Lung (tissue), 12 donors: Measurements from ENCODE around the gene TP63. TPM values are rescaled to one million over a fixed set of nuclear protein-coding genes. Genes with fewer than 3 reads are reported as not detected.

ENCODE experiments used
- ATAC-seq: fragments of 200-7000 bp; cut with Tn5 transposase; one replicate; pipeline ENCODE4 v1.9.1; 2020; ENCODE audit warnings: moderate number of reproducible peaks; ENCODE audit not compliant: insufficient read depth, low FRiP score
- DNase-seq, 3 donors: peaks; one replicate each; pipeline ENCODE4 v3.0.0-alpha.2; 2013 to 2017
- H3K27ac ChIP-seq, 2 donors: one replicate each; pipeline ENCODE4 v1.5.1; 2013; ENCODE audit warnings: mild to moderate bottlenecking in 2 of 2, moderate library complexity in 2 of 2, control low read depth in 1 of 2, inconsistent platforms in 1 of 2, low read depth in 1 of 2, low read length in 1 of 2
- H3K27me3 ChIP-seq, 3 donors: one replicate each; pipeline ENCODE4 v1.5.1; 2013; ENCODE audit warnings: low read length in 2 of 3; ENCODE audit not compliant: control insufficient read depth in 3 of 3, insufficient read depth in 3 of 3
- H3K36me3 ChIP-seq, 4 donors: one replicate each; pipeline ENCODE4 v1.5.1; 2013; ENCODE audit warnings: low read length in 4 of 4, mild to moderate bottlenecking in 1 of 4, moderate library complexity in 1 of 4; ENCODE audit not compliant: control insufficient read depth in 4 of 4, insufficient read depth in 4 of 4
- H3K4me1 ChIP-seq, 5 donors: one replicate each; pipeline ENCODE4 v1.5.1; 2013; ENCODE audit warnings: low read length in 5 of 5, mild to moderate bottlenecking in 2 of 5, moderate library complexity in 1 of 5; ENCODE audit not compliant: control insufficient read depth in 5 of 5, insufficient read depth in 5 of 5
- H3K4me3 ChIP-seq: one replicate; pipeline ENCODE4 v1.5.1; 2013; ENCODE audit warnings: mild to moderate bottlenecking, control low read depth, moderate library complexity
- H3K9ac ChIP-seq, 2 donors: one replicate each; pipeline ENCODE4 v1.5.1; 2013; ENCODE audit warnings: low read length in 2 of 2, control low read depth in 1 of 2; ENCODE audit not compliant: insufficient read depth in 1 of 2
- H3K9me3 ChIP-seq, 4 donors: one replicate each; pipeline ENCODE4 v1.5.1; 2013; ENCODE audit warnings: low read length in 3 of 4, mild to moderate bottlenecking in 1 of 4, moderate library complexity in 1 of 4; ENCODE audit not compliant: control insufficient read depth in 4 of 4, insufficient read depth in 3 of 4
- WGBS, 2 donors: extraction: QIAGEN DNeasy Blood & Tissue Kit; methylation state at CpG; one replicate each; pipeline ENCODE4 v1.1.7; 2013; 5-methylcytosine and 5-hydroxymethylcytosine counted together
- polyA plus RNA-seq, 2 donors: library from polyadenylated mRNA; stranded (reverse); fragments of 200-250 nt; gene quantifications; one replicate each; pipeline ENCODE4 v1.2.1, GENCODE V29; 2013
- total RNA-seq, 2 donors: library from RNA; depleted of rRNA in 1 of 2; stranded (reverse); fragments of >200 nt in 1 of 2; gene quantifications; one replicate each; pipeline ENCODE4 v1.2.1, GENCODE V29; 2014 to 2021
- TF ChIP-seq, protein P1 (sequence below): IDR thresholded peaks from 2 replicates; pipeline ENCODE4 v1.5.1; 2012; ENCODE audit warnings: mild to moderate bottlenecking; ENCODE audit errors: control extremely low read depth, extremely low read depth
- donor health status: control.
- donor health status: control.
- donor health status: Bipolar disorder and iron deficiency.
- donor health status: healthy.
- donor health status: DM: yes; HTN: yes; CAD: no.

The TP63 gene
- total and polyA plus RNA-seq, 4 donors, result 1.1 to 12.3 (median 2.7) TPM

DNA sequence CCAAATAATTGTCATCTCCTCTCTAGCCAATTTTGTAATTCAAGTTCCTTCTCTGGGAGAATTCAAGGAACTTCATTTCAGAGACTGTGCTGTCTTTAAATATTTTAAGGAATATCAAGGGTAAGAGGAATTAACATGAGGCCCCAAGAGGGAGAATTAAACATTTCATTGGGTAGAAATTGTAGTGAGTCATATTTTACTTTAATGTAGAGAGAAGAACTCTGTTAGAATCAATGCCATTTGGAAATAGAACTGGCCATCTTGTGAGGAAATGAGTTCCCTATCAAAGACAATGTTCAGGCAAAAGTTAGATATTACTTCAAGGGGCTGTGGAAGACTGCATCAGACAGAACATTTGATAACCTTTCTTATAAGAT lies 43.5 kb upstream of the TP63 start:
- no peak overlapping the region for H3K9ac ChIP-seq
- TF ChIP-seq, protein P1, sequence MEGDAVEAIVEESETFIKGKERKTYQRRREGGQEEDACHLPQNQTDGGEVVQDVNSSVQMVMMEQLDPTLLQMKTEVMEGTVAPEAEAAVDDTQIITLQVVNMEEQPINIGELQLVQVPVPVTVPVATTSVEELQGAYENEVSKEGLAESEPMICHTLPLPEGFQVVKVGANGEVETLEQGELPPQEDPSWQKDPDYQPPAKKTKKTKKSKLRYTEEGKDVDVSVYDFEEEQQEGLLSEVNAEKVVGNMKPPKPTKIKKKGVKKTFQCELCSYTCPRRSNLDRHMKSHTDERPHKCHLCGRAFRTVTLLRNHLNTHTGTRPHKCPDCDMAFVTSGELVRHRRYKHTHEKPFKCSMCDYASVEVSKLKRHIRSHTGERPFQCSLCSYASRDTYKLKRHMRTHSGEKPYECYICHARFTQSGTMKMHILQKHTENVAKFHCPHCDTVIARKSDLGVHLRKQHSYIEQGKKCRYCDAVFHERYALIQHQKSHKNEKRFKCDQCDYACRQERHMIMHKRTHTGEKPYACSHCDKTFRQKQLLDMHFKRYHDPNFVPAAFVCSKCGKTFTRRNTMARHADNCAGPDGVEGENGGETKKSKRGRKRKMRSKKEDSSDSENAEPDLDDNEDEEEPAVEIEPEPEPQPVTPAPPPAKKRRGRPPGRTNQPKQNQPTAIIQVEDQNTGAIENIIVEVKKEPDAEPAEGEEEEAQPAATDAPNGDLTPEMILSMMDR, result no peak
- H3K4me3 ChIP-seq, result no peak overlapping the region
- H3K9me3 ChIP-seq, result peaks cover 0 to 2% (median 0%) of the 10 kb centered on the region in 4 donors
- no peaks in the 10 kb centered on the region for H3K36me3 ChIP-seq
- no peaks in the 10 kb centered on the region for H3K27me3 ChIP-seq
- DNase-seq, result no peak
- no peak overlapping the region for H3K27ac ChIP-seq
- ATAC-seq, result no peak
- H3K4me1 ChIP-seq, result no peaks in the 10 kb centered on the region

DNA sequence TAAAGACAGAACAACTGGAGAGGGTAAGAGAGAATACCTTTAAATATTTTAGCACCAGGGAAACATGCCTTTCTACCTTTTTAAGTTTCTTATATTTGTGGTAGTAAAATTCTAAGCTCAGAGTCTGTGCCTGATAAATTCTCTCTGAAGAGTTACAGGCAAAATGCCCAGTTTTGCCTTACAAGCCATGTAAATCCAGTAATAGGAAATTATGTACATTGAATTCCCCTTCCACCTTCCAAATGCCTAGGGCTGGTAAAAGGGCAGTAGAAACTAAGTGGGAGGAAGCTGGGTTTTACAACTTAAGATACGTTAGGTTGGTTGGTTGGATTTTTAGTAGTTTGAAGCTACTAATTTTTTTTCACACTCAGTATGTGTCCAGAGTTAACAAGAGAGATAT lies 43.1 kb upstream of the TP63 start:
- Histone ChIP-seq H3K4me3 (no peak overlapping the region), H3K4me1 (no peaks in the 10 kb centered on the region), H3K27ac (no peak overlapping the region), H3K27me3 (no peaks in the 10 kb centered on the region), H3K9ac (no peak overlapping the region), H3K9me3 (peaks cover 0 to 3% (median 0%) of the 10 kb centered on the region in 4 donors), H3K36me3 (no peaks in the 10 kb centered on the region)
- TF ChIP-seq, protein P1, result no peak
- ATAC-seq (no peak), DNase-seq (peak in 1 of 3 donors; percentile 54)
- WGBS, 2 donors, result 66 to 79% methylated on average over 1 of the region's 1 CpG

GRCh38 chr3:189588475-189589178 lies 42.6 kb upstream of the TP63 start:
- Histone ChIP-seq H3K9ac (no peak overlapping the region), H3K27ac (no peak overlapping the region), H3K9me3 (peaks cover 0 to 4% (median 0%) of the 10 kb centered on the region in 4 donors), H3K4me3 (no peak overlapping the region), H3K27me3 (no peaks in the 10 kb centered on the region), H3K36me3 (no peaks in the 10 kb centered on the region), H3K4me1 (no peaks in the 10 kb centered on the region)
- WGBS, 2 donors, result 83 to 91% methylated on average over 5 of the region's 5 CpGs
- no peak for ATAC-seq
- DNase-seq, result no peak
- TF ChIP-seq, protein P1, result no peak

DNA sequence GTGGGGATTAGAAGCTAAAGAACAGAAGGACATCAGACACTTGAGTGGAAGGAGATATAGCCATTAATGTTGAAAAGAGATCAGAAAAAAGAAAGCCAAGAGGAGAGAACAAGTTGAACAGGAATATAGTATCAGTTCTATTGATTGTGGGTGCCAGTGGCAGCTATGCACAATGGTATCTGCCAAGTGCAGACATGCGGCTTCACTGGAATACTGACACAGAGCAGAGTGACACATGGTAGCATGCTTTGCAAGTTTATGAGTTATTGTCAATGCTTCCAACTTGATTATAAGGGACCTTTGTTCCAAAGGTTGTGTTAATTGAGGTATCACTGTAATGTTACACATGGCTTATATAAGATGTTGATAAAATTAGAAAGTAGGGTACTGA lies 42.0 kb upstream of the TP63 start:
- no peaks in the 10 kb centered on the region for H3K4me1 ChIP-seq
- WGBS, 2 donors, result 91 to 97% methylated on average over 1 of the region's 1 CpG
- no peak overlapping the region for H3K27ac ChIP-seq
- peaks cover 0 to 4% (median 0%) of the 10 kb centered on the region in 4 donors for H3K9me3 ChIP-seq
- H3K9ac ChIP-seq, result no peak overlapping the region
- DNase-seq, result no peak
- H3K36me3 ChIP-seq, result no peaks in the 10 kb centered on the region
- ATAC-seq, result no peak
- H3K27me3 ChIP-seq, result no peaks in the 10 kb centered on the region
- TF ChIP-seq, protein P1, result no peak
- no peak overlapping the region for H3K4me3 ChIP-seq
